GM18498 (cell line): ENCODE measurements around the gene UFD1.

Experiments used
- ATAC-seq: cut with Tn5 transposase; IDR thresholded peaks from one replicate; pipeline ENCODE4 v1.9.1; 2021; ENCODE audit warnings: mild to moderate bottlenecking, moderate library complexity; ENCODE audit not compliant: unreplicated experiment

The UFD1 gene

DNA sequence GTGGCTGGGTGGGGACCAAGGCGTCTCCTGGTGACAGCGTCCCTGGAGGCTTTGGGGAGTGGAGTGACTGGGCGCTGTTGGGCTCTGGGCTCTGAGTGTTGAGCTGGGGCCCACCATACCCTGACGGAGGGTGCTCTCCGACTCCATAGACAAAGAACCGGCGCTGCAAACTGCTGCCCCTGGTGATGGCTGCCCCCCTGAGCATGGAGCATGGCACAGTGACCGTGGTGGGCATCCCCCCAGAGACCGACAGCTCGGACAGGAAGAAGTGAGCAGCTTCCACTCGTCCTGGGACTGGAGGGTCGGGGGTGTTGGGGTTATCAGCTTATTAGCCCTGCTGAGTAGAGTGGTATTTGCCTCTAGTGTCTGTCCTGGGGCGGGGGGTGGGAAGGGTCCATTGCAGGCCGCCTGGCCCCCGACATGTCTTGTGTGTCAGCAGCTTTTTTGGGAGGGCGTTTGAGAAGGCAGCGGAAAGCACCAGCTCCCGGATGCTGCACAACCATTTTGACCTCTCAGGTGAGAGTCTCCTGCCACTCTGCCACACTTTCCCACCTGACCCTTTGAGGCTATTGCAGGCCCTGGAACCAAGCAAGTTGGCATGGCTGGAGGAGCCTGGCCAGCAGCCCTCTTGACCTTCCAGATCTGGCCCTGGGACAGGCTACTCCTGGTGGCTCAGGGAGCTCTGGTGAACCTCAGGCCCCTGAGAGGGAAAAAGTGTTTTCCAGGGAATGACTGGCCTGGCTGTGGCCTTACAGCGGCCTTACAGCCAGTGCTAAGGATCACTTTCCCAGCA lies 37.6 kb upstream of the UFD1 start:
- ATAC-seq: no peak

DNA sequence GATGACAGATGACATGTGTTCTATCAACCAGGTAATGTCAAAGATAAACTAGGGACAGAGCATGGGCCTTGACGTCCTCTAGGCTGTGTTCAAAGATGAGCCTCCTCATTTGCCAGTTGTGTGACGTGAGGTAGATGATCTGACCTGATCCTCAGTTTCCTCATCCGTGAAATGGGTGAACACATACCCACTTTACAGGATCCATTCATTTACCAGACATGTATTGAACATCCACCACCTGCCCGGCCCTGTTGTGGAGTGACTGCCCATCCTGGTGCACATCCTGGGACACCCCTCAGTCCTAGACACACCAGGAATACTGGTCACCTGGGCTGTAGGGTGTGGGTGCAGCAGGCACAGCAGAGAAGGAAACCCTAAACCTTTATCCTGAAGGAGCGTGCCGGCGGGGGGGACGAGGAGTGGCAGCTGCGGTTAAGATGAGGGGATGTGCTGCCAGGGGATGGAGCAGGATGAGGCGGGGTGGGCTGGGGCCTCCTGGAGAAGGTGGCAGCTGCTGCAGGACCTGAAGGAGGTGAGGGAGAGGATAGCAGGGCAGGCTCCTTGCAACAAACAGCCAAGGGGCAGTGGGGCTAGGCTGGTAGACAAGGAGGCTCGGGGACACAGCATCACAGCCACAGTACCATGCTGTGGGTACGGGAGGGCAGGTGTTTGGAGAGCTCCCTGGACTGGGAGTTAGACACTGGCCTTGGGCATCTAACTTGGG lies 36.8 kb upstream of the UFD1 start:
- no peak for ATAC-seq

DNA sequence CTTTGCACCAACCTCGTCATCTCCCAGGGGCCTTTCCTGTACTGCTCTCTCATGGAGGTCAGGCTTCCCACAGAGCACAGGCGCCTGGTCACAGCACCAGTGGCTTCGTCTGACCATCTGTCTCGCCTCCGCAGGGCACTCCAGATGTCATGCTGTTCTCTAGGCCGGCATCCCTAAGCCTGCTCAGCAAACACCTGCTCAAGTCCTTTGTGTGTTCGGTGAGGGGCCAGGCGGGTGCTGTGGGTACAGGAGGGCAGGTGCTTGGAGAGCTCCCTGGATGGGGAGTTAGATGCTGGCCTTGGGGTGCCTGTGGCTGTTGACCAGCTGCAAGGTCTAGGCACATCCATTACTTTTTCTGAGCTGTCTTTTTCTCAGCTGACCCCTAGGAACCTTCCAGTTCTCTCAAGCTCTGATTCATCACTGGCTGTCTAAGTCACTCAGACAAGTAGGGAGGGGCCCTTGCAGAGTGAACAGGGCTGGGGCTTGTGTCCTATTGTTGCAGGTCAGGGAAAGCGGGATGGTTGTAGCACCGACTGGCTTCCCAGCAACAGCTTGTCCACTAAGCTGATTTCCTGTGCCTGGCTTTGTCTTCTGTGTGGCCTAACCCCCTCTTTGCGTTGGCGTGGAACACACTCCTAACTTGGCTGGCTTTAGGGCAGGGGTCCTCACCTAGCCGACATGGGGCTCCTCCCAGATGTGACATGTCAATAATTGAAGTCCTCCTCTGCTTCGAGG lies 36.0 kb upstream of the UFD1 start:
- ATAC-seq: no peak

- ATAC-seq: no peak
Measured at GRCh38 chr22:19513823-19514222, 34.8 kb upstream of the UFD1 start.

- ATAC-seq: no peak
Measured at GRCh38 chr22:19510919-19511341, 31.9 kb upstream of the UFD1 start.

- no peak for ATAC-seq
Measured at GRCh38 chr22:19509923-19510322, 30.9 kb upstream of the UFD1 start.

GRCh38 chr22:19509191-19509590 lies 30.2 kb upstream of the UFD1 start:
- ATAC-seq: no peak

GRCh38 chr22:19508024-19508776 lies 29.2 kb upstream of the UFD1 start:
- ATAC-seq: no peak

- ATAC-seq: no peak
Measured at GRCh38 chr22:19507534-19507861, 28.5 kb upstream of the UFD1 start.

DNA sequence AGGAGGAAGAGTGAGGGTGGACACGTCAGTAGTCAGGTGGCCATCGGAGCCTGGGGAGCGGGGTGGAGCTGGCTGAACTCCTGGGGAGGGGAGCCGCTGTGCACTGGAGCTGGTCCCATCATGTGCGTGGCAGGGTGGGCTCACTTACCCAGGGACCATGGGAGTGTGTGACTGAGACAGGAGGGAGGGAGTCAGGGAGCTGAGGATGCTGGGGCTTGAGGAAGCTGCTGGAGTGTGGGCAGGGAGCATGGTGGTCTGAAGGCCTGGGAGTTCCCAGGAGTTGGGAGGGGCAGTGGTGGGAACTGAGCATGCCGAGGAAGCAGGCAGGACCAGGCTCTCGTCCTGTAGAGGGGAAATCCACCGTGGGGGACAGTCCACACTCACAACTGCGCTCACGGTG lies 27.2 kb upstream of the UFD1 start:
- ATAC-seq: no peak

DNA sequence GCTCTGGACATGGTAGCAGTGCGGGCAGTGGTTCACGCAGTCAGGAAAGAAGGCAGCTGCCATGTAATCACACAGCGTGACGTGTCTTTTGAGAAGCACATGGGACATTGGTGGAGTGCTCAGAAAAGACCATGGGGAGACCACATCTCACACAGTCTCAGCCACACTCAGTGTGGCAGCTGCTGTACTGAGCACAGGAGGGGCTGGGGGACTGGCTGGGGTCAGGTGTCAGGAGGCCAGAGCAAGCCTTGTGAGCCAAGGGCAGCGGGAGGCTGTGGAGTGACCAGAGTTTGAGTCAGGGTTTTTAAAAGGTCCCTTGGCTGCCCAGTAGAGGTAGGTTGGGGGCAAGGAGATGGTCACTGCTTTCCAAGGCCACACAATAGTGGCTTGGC lies 26.7 kb upstream of the UFD1 start:
- no peak for ATAC-seq

DNA sequence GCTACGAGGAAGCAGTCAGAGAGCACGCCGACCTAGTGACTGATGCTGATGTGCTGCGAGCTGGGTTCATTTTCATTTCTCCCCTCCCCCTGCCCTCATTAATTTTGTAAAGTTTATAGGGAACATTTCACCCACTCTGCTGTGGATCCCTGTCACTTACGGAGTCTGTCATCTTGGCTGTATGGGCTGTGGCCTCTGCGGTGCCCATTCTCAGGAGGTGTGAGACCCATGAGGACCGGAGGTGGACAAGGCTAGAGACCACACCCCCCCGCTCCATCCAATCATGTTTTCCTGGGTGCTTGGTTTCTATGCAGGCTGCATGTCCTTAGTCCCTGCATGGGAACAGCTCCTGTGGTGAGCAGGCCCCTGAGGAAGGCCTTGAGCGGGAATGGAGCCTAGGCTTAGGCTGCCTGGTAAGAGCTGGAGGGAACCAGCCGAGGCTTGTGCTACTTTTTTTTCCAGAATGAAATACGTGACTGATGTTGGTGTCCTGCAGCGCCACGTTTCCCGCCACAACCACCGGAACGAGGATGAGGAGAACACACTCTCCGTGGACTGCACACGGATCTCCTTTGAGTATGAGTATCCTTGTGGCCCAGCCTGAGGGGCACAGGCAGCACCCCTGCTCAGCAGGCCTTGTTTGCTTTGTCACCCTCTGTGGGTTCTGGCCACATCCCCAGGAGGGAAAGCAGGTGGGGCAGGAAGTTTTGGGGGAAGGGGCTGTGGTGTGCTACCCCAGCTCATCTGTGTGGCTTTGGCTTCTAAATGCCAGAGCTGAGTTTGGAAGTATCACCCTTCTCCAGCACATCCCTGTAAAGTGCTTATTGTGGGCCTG lies 26.1 kb upstream of the UFD1 start:
- no peak for ATAC-seq

- no peak for ATAC-seq
Measured at GRCh38 chr22:19503869-19504268, 24.9 kb upstream of the UFD1 start.

- ATAC-seq: no peak
Measured at GRCh38 chr22:19503367-19503766, 24.4 kb upstream of the UFD1 start.

DNA sequence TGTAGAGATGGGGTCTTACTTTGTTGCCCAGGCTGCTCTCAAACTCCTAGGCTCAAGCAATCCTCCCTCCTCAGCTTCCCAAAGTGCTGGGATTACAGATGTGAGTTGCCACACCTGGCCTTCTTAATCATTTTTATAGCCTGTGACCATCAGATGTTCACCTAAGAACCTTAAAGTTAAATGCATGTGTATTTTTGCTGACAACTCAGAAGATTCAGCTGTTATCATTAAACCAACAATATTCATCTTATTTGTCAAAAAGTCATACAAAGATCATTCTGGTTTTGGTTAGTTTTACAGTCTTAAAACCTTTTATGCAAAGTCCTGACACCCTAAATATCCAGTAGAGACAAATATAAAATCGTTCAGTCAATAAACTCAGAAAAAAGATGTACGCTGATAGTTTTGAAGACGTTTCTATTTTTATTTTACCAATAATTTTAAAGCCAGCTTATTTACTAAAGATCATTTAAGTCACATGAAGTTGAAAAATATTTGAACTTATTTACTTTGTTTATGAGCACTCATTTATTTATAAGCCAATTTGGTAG lies 23.0 kb upstream of the UFD1 start:
- ATAC-seq: no peak

DNA sequence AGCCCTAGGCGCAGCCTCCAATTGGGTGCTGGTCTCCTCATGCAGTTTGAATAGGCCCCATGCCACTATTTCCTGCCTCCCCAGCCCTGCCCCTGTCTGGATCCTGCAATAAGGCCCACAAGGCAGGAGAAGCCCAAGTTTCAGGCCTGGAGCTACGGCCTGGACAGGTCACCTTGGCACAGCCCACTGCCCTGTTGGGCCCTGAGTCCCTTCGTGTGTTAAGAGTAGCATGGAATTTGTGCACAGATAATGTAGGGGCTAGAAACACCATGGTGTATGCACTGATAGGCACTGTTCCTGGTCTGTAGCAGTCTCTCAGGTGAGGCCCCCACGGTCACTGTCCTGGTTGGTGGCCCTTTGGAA lies 20.9 kb upstream of the UFD1 start:
- ATAC-seq: no peak

DNA sequence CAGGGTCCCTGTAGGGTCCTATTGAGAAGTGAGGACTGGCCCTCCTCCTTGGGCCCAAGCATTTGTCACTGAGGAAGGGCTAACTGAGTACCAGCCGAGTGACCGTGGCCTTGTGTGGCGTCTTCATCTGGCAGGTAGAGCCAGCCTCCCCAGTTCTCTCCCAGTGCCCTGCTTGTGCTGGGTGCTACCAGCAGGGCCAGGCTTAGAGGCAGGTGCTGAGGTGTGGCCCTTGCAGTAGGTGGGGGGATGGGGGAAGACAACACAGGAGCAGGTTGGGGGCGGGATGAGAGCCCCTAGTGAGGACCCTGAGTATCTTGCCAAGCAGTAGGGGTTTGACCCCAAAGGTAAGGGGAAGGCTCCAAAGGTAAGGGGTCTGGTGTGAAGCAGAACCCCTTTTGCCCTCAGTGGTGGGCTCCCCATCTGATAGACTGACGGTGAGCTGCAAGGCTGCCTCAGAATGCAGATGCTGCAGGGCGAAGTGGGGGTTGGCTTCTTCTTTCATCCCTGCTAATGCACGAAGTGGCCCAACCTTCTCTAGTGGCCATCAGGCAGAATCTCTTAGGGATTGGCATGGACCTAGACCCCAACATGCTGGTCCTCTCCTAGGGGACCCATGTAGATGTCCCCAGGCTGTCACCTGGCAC lies 20.4 kb upstream of the UFD1 start:
- ATAC-seq: no peak

DNA sequence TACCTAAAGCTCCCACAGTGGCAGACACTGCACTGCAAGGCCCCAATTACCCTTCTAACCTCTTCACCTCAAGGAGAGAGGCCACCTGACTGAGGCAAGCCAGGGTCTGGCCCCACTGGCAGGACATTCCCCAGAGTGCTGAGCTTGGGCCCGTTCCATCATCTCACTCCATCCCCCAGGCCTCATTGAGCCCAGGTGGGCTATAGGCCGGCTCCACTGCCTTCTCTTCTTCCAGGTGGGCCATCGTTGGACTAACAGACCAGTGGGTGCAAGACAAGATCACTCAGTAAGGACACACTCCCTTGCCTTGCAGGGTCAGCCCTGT lies 19.8 kb upstream of the UFD1 start:
- no peak for ATAC-seq

- no peak for ATAC-seq
Measured at GRCh38 chr22:19498154-19498865, 19.3 kb upstream of the UFD1 start.
